H54 (cell line): Measurements from ENCODE around the gene COTL1.

Source experiments
- DNase-seq: peaks from one replicate; pipeline ENCODE4 v3.0.0; 2011; ENCODE audit warnings: low spot score, mixed read lengths; ENCODE audit not compliant: insufficient read length
- FAIRE-seq: peaks from 3 replicates; lab custom pipeline; 2011; peaks lifted over from hg19 to GRCh38; lab: Jason Lieb, UNC
- POLR2A ChIP-seq: IDR thresholded peaks from 2 replicates; pipeline ENCODE4 v1.6.1; 2011; ENCODE audit warnings: low read depth, mild to moderate bottlenecking, low read length

Gene COTL1

DNA sequence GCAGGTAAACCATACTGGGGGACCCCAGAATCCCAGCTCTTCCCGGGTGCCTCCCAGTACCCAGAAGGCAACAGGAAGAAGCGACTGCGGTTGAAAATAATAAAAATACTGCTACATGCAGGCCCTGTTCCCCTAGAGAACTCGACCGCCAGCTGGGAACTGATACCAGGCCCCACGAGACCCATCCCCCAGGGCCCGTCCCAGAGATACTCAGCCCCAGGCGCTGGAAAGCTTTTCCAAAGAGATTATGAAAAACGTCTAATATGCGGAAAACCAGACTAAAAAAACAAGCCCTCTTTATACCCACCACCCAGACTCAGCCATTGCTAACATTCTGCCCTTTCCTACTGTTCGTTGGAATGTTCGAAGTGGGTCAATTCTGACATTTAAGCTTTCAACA, 100.5 kb downstream of the COTL1 start:
- no peak for DNase-seq
- TF ChIP-seq POLR2A = no peak
- no peak for FAIRE-seq
